ACHN (cell line): Measurements from ENCODE around the gene HOXA9.

Source experiments
- DNase-seq: peaks from one replicate; pipeline ENCODE4 v3.0.0-alpha.2; 2015
- in situ Hi-C: cut with HindIII; loops from 2 replicates; pipeline ENCODE4 v1.10.0; 2017; ENCODE audit warnings: low sequenced_read_pairs, low pct_ligation_motif_present, low pct_unique_long_range_greater_than_20kb

The HOXA9 gene

DNA sequence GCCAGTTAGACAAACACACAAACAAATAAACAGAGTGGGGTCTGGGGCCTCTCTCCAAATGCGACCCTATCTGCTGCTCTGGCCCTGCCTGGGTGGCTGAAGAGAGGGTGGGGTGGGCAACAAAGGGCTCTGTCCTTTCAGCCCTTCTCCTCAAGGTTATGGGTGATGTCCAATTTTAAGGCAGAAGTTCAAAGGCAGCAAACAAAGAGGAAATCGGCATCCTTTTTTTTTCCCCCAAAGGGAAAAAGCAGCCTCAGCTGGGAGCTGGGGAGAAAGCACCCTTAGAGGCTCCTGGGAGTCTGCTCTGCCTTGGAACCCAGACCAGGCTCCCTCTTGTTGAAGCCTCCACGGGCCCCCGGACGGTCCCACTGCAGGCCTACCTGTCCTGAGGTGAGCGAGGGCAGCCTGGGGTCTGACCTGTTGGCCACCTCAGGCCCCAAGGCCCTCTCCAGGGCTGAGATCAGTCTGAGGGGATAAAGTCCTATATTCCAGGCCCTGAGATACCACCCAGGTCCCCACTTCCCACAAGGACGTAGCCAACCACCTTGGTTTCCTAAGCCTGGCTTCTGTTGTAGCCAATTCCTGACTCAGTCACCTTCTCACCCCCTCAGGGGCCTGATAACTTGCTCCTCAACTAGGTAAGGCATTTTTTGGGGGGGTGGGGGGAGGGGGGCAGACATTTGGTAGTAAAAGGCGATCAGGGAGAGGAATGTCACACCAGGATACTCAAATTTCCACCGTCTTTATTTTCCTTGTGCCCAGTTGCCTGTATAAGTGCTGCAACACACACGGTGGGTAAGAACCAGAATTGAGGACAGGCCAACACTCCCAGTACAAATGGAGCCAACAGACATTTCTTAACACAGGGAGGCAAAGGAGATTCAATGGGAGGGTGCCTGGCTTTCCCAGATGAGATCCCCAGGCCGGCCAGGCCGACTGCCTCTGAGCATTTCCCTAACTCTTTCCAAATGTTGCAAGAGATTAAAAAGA, 15.4 kb upstream of the HOXA9 start:
- in situ Hi-C loops = no loop called here

DNA sequence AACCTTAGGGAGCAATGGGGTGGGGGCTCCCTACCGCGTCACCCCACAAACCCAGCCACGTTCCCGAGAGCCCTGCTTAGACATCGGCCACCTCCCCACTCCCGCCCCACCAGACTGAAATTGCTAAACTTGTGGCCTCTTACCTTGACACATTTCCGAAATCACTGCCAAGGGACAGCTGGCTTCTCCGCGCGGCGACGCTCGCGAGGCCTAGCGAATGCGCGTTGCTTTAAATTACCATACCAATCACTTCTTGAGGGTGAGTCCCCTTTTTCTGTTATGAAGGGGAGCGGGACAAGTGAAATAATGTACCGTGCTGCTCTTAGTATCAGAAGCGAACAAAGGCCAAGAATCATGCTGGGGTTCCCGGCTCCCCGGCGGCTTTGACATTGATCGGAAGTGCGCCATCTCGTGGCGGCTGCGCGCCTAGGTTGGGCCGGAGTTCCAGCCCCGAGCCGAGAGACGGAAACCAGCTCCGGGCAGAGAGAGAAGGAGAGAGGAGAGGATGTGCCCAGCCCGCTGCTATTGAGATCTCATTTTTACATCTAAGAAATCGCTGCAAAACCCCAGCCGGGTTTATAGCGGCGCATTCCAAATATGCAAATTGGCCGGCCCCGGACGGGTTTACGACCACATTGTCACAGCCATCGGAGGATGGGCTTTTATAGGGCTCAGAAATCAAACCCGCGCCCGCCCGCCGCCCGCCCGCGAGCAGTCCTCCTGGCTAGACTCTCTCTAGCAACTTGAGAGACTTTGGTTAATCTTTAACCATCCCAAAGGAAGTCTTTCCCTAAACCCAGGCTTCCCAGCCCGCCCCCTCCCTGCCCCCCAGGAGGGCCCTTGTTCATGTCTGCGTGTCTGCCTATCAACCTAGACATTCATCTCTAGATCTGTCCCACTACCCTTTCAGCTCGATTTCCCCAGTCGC, 14.4 kb upstream of the HOXA9 start:
- in situ Hi-C loops = no loop called here
- peak; percentile 93 for DNase-seq

More for the DNA sequence above, 15.4 kb upstream of the HOXA9 start:
- no peak for DNase-seq

DNA sequence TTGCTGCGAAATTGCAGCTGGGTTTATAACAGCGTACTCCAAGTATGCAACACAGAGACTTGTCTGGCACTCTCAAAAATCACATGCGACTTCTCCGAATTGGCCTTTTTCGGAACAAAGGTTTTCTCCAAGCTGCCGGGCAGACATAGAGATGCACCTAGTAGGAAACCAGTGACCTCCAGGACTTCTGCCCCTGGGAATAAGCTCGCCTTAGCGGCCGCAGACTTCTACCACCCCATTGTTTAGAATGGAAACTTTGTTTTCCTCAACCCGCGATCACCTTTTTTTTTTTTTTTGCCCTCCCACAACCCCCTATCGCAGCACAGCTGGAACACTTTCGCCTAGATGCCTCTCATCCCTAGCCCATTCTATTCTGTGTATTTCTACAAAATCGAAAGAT, 13.7 kb upstream of the HOXA9 start:
- DNase-seq = no peak
- in situ Hi-C loops = no loop called here

DNA sequence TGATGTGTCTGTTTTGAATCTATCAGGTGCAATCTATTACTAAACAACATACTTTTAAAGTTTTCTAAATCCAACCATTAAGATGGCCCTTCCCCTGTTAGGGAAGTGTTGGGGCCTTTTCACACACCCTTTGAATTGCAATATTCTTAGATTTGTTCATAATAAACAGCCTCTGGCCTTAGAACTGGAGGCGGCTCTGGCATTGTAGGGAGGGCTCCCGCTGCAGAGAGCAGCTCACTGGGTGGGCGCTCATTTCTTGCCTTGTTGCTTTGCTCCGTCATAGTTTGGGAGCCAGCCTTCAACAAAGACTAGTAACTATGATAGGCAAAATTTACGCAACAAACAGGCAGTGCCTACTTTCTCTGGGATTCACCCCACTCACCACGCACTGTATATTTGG, 13.0 kb upstream of the HOXA9 start:
- in situ Hi-C loops = no loop called here
- DNase-seq = no peak

DNA sequence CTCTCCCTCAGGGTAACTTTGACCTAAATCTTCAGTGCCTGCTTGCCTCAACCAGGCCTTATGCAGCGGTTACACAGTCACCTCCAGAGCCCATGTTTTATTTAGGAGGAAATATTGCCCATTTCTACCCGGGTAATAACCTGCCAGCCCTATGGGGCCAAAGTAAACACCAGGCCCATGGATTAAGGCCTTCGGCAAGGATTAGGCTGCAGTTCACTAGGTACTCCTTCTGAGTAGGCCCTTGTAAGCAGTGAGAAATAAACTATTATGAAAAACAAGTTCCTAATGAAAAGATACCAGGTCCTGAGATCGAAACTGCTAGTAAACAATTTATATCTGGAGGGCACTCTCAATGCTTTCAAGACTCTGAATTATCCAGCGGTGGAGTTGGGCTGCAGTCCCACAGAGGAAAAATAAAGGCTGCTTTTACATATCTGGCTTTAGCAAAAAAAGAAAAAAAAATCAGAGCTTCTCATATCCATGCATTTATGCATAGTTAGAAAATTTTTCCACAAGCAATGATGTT, 12.5 kb upstream of the HOXA9 start:
- in situ Hi-C loops = no loop called here
- no peak for DNase-seq

DNA sequence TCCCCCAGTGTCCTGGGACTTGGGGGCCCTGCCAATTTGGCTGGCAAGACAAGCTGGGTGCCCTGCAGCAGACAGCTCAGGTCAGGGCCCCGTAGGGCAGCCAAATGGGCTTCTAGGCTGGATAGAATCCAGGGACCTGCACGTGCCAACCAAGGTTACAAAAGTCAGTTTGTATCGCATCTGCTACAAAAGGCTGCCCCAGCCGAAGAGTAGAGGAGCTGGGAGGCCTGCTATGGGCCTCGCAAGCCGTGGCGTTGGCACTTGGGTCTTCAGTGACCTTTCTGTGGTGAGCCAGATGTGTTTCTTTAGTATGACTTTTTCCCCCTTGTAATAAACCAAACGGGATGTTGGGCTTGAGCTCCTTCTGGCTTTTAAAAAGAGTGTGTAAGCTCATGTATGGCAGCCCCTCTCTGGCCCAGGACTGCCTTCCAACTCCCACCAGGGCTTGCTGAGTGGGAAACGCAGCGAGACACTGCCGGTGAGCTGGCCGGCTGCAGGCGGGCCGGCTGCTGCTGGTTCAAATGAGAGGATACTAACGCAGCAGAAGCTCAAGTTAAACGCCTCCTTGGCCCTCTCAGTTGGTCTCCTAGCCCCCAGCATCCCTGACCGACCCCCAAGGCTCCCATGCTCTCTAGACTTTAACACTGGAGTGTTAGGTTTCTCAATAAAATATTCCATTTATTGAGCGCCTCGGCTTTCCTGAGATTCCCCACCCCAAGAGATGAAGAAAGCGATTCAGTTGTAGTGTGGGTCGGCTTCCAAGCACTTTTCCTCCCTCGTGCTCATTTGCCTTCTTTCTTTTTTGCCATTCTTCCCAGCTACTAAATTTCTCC, 11.8 kb upstream of the HOXA9 start:
- DNase-seq = no peak

DNA sequence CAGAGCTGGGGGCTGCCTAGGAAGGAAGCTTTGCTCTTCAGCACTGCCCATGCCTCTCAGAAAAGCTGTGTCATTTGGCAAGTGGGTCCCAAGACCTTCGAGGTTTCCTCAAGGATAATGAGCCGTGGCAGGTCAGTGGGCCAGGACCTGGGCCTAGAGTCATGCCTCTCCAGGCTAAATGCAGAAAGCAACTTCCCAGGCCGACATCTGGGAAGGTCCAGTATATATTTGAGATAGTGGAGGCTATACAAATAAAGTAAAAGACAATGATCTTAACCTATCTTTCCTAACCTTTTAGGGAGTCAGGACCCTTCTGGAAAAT, 11.1 kb upstream of the HOXA9 start:
- DNase-seq = no peak
- in situ Hi-C loops = no loop called here

More for the DNA sequence above, 11.8 kb upstream of the HOXA9 start:
- in situ Hi-C loops = no loop called here

DNA sequence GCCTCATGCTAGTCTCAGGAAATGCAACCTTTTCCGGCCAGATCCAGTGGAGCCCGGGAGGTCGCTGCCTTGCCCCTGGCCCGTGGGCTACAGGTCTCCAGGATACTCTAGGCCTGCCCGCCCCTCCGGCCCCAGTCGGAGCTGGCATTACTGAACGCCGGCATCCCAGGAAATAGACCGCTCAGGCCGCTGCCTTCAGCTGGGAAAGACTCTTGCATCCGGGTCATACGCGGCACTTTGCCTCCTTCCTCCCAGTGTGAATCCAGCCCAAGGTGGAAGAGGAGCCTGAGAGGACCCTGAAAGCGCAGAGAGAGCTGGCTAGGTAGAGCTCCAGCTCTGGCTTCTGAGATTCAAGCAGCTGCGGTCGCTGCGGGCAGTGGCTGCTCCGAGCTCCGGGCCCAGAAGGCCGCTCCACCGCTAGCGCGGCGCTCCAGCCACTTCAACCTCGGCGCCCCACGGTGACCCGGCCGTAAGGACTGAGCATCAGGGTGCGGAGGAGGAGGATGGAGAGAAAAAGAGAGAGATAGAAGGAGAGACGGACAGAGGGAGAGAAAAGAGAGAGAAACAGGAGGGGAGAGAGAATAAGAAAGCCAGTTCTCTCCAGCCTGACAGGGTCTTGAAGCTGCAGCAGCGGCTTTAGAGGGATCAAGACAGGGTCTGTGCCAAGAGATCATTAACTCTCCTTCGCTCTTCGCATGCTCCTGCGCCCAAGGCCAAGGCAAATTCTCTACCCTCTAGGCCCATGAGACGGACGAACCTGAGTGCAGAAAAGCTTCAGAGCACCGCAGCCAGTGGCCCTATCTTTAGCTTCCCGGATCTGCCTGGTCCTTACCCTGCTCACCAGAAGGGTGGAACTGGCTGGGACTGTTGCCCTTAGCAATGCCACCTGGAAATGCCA, 10.5 kb upstream of the HOXA9 start:
- in situ Hi-C loops = no loop called here
- DNase-seq = no peak

DNA sequence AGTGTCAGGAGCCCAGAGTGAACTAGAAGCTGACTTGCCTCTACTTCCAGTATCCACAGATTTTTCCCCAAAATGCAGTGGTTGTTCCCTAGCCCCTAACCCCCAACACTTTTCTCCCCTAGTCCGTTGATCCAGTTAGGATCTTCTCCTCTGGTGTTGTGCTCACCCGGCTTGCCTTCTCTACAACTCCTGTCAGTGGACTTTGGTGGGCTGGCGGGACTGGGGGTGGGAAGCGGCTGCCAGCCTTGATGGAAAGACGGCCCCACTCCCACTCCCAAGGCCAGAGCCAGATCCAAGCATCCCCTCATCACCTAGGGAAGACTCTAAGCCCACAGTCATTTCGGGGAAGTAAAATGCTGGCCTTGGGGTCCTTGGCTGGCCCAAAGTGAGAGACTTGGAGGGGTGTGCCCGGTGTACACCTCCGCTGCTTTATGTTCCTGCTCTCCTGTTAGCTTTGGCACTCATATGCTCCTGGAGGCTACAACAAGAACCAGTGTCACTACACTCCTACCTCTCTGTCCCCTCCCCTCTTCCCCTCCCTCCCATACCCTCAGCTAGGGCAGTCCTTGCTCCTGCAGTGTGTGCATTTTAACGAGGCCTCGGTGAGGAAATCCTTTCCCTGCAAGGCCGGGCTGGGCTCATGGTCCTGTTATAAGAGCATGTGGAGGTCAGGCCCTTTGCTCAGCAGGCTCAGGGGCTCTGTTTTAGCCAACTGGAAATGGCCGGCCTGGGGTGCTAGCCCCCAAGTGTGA, 9.7 kb upstream of the HOXA9 start:
- in situ Hi-C loops = no loop called here

DNA sequence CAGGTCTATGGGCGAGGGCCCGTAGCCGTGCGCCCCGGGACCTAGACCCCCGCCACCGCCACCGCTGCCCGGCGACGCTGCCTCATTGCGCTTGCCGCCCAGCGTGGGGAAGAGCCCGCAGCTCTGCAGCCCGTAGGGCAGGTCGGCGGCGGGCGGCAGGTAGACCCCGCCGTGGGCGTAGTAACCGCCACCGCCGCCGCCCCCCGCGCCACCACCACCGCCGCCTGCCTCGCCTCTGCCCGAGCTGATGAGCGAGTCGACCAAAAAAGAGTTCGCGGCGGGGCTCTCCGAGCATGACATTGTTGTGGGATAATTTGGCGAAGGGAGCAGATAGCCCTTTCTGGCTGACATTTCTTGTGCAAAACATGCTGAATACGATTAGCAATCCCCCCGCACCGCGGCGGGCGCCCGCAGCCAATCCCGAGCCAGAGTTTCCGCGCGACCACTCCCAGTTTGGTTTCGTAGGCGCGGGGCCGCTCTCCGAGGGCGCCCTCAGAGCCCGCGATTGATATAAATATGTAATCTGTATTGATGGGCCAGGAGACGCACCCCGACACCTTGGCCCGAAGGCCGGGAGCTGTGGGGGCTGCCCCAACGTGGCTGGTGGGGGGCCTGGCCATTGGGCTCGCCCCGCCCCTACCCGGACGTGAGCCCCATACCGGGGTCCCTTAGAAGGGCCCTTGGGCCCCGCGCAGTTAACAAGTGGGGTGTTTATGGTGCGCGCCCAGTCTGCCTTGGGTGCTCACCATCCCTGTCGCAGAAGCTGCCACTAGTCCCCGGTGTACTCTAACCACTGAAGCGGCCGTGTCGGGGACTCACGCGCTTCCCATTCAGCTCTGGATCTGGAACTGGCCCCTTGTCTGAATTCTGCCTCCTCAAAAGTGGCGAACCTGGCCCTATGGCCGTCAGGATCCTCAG, 8.9 kb upstream of the HOXA9 start, which contains the start of gene HOXA10:
TSS of gene HOXA10 (minus strand) at position 365 of the 918 bp plus-strand sequence. CDS start at position 351, 14 bp downstream.
- peak; percentile 63 for DNase-seq
- in situ Hi-C loops = no loop called here

More for the DNA sequence above, 9.7 kb upstream of the HOXA9 start:
- DNase-seq = no peak

DNA sequence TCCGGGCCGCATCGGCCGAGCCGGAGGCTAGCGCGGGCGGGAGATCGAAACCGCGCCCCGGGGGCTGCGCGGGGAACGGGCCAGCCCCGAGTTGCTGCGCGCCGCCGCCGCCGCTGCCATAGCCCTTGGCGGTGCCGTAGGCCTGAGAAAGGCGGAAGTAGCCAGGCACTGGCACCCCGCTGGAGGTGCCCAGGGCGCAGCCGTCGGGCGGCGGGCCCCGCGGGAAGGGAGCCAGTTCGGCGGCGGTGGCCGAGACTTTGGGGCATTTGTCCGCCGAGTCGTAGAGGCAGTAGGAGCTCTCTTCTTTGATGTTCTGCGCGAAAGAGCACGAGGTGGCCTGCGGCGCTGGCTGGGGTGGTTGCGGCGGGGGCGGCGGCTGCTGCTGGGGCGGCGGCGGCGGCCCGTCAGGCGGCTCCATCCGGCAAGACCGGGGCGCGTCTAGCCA, 8.2 kb upstream of the HOXA9 start:
- in situ Hi-C loops = no loop called here
- DNase-seq = peak; percentile 75

DNA sequence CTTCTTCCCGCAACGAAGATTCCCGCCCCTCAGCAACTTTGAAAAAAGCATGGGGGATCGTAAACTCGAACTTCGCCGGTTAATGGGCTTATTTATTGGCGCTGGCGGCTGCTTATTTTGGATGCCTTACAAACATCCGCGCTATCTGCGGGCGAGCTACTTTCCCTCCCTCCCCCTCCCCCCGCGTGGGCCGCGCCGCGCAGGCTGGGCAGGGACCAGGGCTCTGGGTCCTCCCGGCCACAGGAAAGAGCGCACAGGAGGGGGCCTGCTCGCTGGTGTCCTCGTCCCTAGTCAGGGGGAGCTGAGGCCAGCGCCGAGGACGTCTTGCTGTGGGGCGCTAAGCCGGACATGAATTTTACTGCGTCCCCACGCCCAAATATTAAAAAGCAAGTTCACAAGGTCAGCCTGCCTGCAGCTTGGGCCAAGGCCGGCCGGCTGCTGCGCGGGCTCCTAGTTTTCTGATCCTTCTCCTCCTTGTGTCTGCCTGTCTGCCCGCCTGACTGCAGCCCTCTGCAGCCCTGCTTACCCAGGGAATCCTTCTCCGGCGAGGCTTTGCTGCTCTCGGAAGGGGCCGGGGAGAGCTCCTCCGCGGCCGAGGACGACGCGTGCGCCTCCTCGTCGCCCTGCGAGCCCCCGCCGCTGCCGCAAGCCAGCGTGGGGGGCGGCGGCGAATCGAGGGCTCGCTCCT, 7.6 kb upstream of the HOXA9 start:
- DNase-seq = peak; percentile 73
- in situ Hi-C loops = no loop called here

DNA sequence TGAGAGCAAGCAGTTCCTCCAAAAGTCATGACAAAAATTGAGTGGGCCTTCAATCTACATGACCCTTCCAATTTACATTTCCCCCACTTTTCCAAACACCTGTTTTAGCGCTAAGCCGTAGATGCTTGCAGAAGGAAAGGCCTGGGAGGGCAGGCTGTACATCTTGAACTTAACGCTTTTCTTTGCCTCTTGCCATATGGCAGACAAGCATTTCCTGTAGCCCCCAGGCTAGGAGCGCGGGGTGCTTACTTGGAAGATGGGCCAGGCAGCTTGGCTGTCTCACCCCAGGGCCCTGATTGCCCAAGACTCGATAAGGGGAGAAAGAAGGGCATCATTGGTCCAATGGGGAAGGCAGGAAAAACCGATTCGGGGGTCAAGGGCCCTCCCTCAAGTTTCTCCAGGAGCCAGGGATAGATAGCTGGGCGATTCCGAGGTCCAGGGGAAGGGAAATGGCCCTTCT, 7.0 kb upstream of the HOXA9 start:
- DNase-seq = peak; percentile 51
- in situ Hi-C loops = no loop called here

DNA sequence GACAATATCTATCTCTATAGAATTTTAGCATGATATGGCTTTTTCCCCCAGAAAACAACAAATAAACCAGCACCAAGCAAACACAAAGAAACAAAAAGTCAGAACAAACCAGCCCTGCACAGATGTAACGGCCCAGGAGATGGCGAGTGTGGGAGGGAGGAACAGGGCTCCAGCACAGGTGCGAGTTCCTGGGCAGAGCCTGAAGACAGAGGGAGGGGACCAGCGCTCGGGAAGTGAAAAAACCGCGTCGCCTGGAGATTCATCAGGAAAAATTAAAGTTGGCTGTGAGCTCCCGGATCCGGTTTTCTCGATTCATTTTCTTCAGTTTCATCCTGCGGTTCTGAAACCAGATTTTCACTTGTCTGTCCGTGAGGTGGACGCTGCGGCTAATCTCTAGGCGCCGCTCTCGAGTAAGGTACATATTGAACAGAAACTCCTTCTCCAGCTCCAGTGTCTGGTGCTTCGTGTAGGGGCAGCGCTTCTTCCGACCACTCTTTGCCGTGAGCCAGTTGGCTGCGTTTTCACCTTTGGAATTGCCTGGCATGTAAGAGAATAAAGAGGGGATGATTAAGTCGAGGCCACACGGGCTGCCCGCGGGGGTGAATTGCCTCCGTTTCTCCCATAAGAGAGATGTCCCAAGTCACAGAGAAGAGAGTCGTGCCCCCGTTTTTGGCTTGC, 6.4 kb upstream of the HOXA9 start:
- peak; percentile 67 for DNase-seq

DNA sequence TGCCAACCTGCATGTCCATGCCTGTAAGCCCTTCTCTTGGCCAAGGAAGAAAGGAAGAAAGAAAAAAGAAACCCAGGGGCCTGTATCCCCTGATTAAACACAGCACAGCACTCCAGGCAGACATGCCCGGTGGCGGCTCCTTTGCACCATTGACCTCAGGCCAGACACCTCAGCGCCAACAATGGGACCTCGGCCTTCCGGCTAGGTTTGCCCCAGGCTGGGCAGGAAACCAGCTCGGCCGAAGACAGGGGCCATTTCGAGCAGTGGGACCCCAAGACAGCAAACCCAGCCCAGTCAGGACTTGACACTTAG, 5.9 kb upstream of the HOXA9 start:
- in situ Hi-C loops = no loop called here
- DNase-seq = peak; percentile 65

More for the DNA sequence above, 6.4 kb upstream of the HOXA9 start:
- in situ Hi-C loops = no loop called here
